H9 (cell line): ENCODE data around the gene IL1RL2. TPM values are rescaled to one million over a fixed set of nuclear protein-coding genes. Genes with fewer than 3 reads are reported as not detected.

Source experiments
- DNase-seq: peaks from one replicate; pipeline ENCODE4 v3.0.0-alpha.2; 2017
- H2AFZ ChIP-seq: one replicate; pipeline ENCODE4 v1.6.1; 2013; ENCODE audit warnings: mild to moderate bottlenecking, low read length, control low read depth, moderate library complexity
- H2AK5ac ChIP-seq: 2 replicates; pipeline ENCODE4 v1.6.1; 2013; ENCODE audit warnings: low read length, control low read depth, mixed read lengths; ENCODE audit not compliant: insufficient read length
- H2BK120ac ChIP-seq: one replicate; pipeline ENCODE4 v1.6.1; 2013; ENCODE audit warnings: low read depth, mild to moderate bottlenecking, low read length, control low read depth, inconsistent platforms; ENCODE audit not compliant: poor library complexity, severe bottlenecking
- H2BK12ac ChIP-seq: 2 replicates; pipeline ENCODE4 v1.6.1; 2013; ENCODE audit warnings: low read length, control low read depth, mixed read lengths, low read depth; ENCODE audit not compliant: insufficient read length
- H2BK15ac ChIP-seq: 2 replicates; pipeline ENCODE4 v1.6.1; 2013; ENCODE audit warnings: low read depth, low read length, control low read depth
- H2BK20ac ChIP-seq: one replicate; pipeline ENCODE4 v1.6.1; 2013; ENCODE audit warnings: low read depth, mild to moderate bottlenecking, low read length, control low read depth, inconsistent platforms; ENCODE audit not compliant: poor library complexity, severe bottlenecking
- H2BK5ac ChIP-seq: 2 replicates; pipeline ENCODE4 v1.6.1; 2013; ENCODE audit warnings: low read length, control low read depth, mixed read lengths; ENCODE audit not compliant: insufficient read length
- H3K14ac ChIP-seq: 2 replicates; pipeline ENCODE4 v1.6.1; 2013; ENCODE audit warnings: low read length, control low read depth; ENCODE audit not compliant: insufficient read depth
- H3K18ac ChIP-seq: 2 replicates; pipeline ENCODE4 v1.6.1; 2013; ENCODE audit warnings: low read depth, mild to moderate bottlenecking, mixed read lengths, low read length, control low read depth; ENCODE audit not compliant: insufficient read length
- H3K23ac ChIP-seq: 2 replicates; pipeline ENCODE4 v1.6.1; 2013; ENCODE audit warnings: low read length, control low read depth, mixed read lengths, low read depth; ENCODE audit not compliant: insufficient read length
- H3K23me2 ChIP-seq: 2 replicates; pipeline ENCODE4 v1.6.1; 2013; ENCODE audit warnings: low read depth, mild to moderate bottlenecking, mixed read lengths, low read length, control low read depth; ENCODE audit not compliant: insufficient read length, poor library complexity, severe bottlenecking
- H3K27ac ChIP-seq: 2 replicates; pipeline ENCODE4 v1.5.1; 2013; ENCODE audit warnings: low read length, control low read depth, mixed read lengths, low read depth; ENCODE audit not compliant: insufficient read length
- H3K27me3 ChIP-seq: 2 replicates; pipeline ENCODE4 v1.6.1; 2013; ENCODE audit warnings: low read length, control low read depth, inconsistent platforms; ENCODE audit not compliant: insufficient read depth
- H3K4ac ChIP-seq: 2 replicates; pipeline ENCODE4 v1.6.1; 2013; ENCODE audit warnings: low read depth, mild to moderate bottlenecking, control low read depth, inconsistent platforms, low read length, moderate library complexity
- H3K4me1 ChIP-seq: 2 replicates; pipeline ENCODE4 v1.6.1; 2013; ENCODE audit warnings: low read length, control low read depth, inconsistent platforms; ENCODE audit not compliant: insufficient read depth
- H3K4me2 ChIP-seq: 2 replicates; pipeline ENCODE4 v1.6.1; 2013; ENCODE audit warnings: low read length, control low read depth, mixed read lengths; ENCODE audit not compliant: insufficient read length, insufficient read depth
- H3K56ac ChIP-seq: 2 replicates; pipeline ENCODE4 v1.6.1; 2013; ENCODE audit warnings: low read depth, mild to moderate bottlenecking, mixed read lengths, low read length, control low read depth; ENCODE audit not compliant: insufficient read length
- H3K79me1 ChIP-seq: 2 replicates; pipeline ENCODE4 v1.6.1; 2013; ENCODE audit warnings: low read depth, mild to moderate bottlenecking, moderate library complexity, low read length, control low read depth, inconsistent platforms; ENCODE audit not compliant: insufficient read depth, poor library complexity, severe bottlenecking
- H3K79me2 ChIP-seq: 2 replicates; pipeline ENCODE4 v1.6.1; 2013; ENCODE audit warnings: low read length, control low read depth, inconsistent platforms; ENCODE audit not compliant: insufficient read depth
- H3K9ac ChIP-seq: 2 replicates; pipeline ENCODE4 v1.6.1; 2013; ENCODE audit warnings: low read length, control low read depth, mixed read lengths; ENCODE audit not compliant: insufficient read length; ENCODE audit errors: extremely low read depth
- H3K9me3 ChIP-seq: one replicate; pipeline ENCODE4 v1.6.1; 2013; ENCODE audit warnings: low read depth, low read length, inconsistent platforms; ENCODE audit not compliant: control insufficient read depth
- H3T11ph ChIP-seq: one replicate; pipeline ENCODE4 v1.6.1; 2013; ENCODE audit warnings: mild to moderate bottlenecking, low read length, control low read depth, inconsistent platforms
- H4K20me1 ChIP-seq: one replicate; pipeline ENCODE4 v1.6.1; 2013; ENCODE audit not compliant: control insufficient read depth, insufficient read length, insufficient read depth
- H4K5ac ChIP-seq: 2 replicates; pipeline ENCODE4 v1.6.1; 2013; ENCODE audit warnings: low read depth, mild to moderate bottlenecking, mixed read lengths, low read length, control low read depth; ENCODE audit not compliant: insufficient read length
- H4K8ac ChIP-seq: replicated peaks from 2 replicates; pipeline ENCODE4 v1.6.1; 2013; ENCODE audit warnings: low read length, control low read depth, mixed read lengths, low read depth; ENCODE audit not compliant: insufficient read length
- H4K91ac ChIP-seq: 2 replicates; pipeline ENCODE4 v1.6.1; 2013; ENCODE audit warnings: low read depth, mild to moderate bottlenecking, moderate library complexity, mixed read lengths, low read length, control low read depth; ENCODE audit not compliant: insufficient read length
- H3K27ac Mint-ChIP-seq, 3 experiments: 2 replicates in 2 of 3; 3 replicates in 1 of 3; pipeline ENCODE4 v1.8.0; 2020 to 2021; ENCODE audit warnings: mixed read lengths in 3 of 3, mild to moderate bottlenecking in 1 of 3, moderate library complexity in 1 of 3
- H3K27me3 Mint-ChIP-seq: 2 replicates; pipeline ENCODE4 v1.8.0; 2021; ENCODE audit warnings: low read depth, mild to moderate bottlenecking, moderate library complexity, mixed read lengths
- H3K36me3 Mint-ChIP-seq, 3 experiments: 2 replicates in 2 of 3; 3 replicates in 1 of 3; pipeline ENCODE4 v1.8.0; 2020 to 2021; ENCODE audit warnings: low read depth in 3 of 3, mixed read lengths in 3 of 3; ENCODE audit not compliant: insufficient read depth in 1 of 3
- H3K4me1 Mint-ChIP-seq, 2 experiments: 2 replicates each; pipeline ENCODE4 v1.8.0; 2020; ENCODE audit warnings: mixed read lengths in 2 of 2
- H3K4me3 Mint-ChIP-seq, 2 experiments: 2 replicates in 1 of 2; 3 replicates in 1 of 2; pipeline ENCODE4 v1.8.0; 2020 to 2021; ENCODE audit warnings: mild to moderate bottlenecking in 2 of 2, mixed read lengths in 2 of 2, moderate library complexity in 1 of 2
- H3K9me3 Mint-ChIP-seq, 2 experiments: 2 replicates in 1 of 2; 3 replicates in 1 of 2; pipeline ENCODE4 v1.8.0; 2020; ENCODE audit warnings: mild to moderate bottlenecking in 2 of 2, mixed read lengths in 2 of 2, moderate library complexity in 1 of 2
- WGBS: extraction: QIAGEN DNeasy Blood & Tissue Kit; methylation state at CpG from one replicate; pipeline ENCODE4 v1.1.7; 2013; ENCODE audit warnings: missing lambda C conversion rate, low lambda C conversion rate, mixed read lengths; ENCODE audit not compliant: insufficient read length; ENCODE audit errors: extremely low coverage; 5-methylcytosine and 5-hydroxymethylcytosine counted together
- total RNA-seq: library from RNA; stranded (reverse); gene quantifications from 2 replicates; pipeline ENCODE4 v1.2.1, GENCODE V29; 2021
- TF ChIP-seq, protein P1 (sequence below): fragments of 200-600 bp; sonication (generic); conservative IDR thresholded peaks from 3 replicates; pipeline ENCODE4 v1.8.0; 2021; ENCODE audit warnings: antibody characterized with exemption, mild to moderate bottlenecking

Gene IL1RL2
- total RNA-seq, 1 experiment from 2014 or later, result not detected

DNA sequence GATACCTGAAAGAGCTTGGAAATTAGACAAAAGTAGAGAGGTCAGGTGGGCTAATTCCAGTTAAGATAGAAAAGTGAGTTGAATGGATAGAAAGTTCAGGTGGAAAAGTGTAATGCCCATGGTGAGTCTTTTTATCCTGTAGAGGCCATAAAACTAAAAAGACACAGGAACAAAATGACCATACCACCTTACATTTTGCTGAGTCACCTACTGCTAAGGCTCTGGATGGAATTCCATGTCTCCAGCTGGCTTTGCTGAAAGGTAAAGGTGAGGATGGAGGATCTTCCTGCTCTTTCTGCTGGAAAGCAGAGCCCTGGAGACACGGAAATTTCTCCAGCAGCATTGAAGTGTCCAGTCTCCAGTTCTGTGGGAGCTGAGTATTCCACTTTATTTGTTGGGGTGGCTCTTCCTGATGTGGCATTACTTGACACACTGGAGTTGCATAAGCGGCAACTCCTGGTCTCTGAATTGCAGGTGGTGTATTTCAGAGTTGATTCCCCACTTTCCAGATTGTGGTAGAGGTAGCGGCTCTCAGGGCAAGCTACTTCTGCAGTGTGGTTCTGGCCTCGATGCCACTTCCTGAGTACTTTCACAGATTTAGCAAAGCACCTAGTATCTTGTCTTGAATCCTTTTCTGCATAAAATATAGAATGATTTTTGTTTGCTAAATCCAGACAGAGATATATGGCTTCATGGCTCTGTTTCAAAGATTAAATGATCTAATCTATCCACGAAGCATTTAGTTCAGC lies 10.7 kb downstream of the IL1RL2 start:
- no peak for DNase-seq
- no peak overlapping the region for H2BK120ac ChIP-seq
- no peak overlapping the region for H2BK20ac ChIP-seq
- Mint-ChIP-seq H3K27me3 (no peaks in the 10 kb centered on the region; the same call in 1 of the 2 replicates), H3K36me3 (no peaks in the 10 kb centered on the region; a peak in 1 of 7 replicates), H3K9me3 (no peaks in the 10 kb centered on the region), H3K4me3 (no peak overlapping the region), H3K27ac (no peak overlapping the region), H3K4me1 (peaks cover 5 to 6% of the 10 kb centered on the region in 2 experiments)
- H3K4me1 ChIP-seq, result no peaks in the 10 kb centered on the region
- no peak overlapping the region for H3T11ph ChIP-seq
- H4K8ac ChIP-seq, result no peak overlapping the region
- H4K20me1 ChIP-seq, result no peaks in the 10 kb centered on the region
- H3K9me3 ChIP-seq, result no peaks in the 10 kb centered on the region
- H4K5ac ChIP-seq, result no peak overlapping the region
- no peak overlapping the region for H3K4ac ChIP-seq
- no peak overlapping the region for H2AFZ ChIP-seq
- H4K91ac ChIP-seq, result no peak overlapping the region
- H2BK12ac ChIP-seq, result no peak overlapping the region
- no peak overlapping the region for H3K23ac ChIP-seq
- no peak overlapping the region for H3K27ac ChIP-seq
- no peak overlapping the region for H3K4me2 ChIP-seq
- no peak overlapping the region; the same call in 1 of the 2 replicates for H3K14ac ChIP-seq
- H2BK5ac ChIP-seq, result no peak overlapping the region
- no peaks in the 10 kb centered on the region for H3K79me2 ChIP-seq
- H3K27me3 ChIP-seq, result no peaks in the 10 kb centered on the region
- no peaks in the 10 kb centered on the region for H3K79me1 ChIP-seq
- TF ChIP-seq, protein P1, sequence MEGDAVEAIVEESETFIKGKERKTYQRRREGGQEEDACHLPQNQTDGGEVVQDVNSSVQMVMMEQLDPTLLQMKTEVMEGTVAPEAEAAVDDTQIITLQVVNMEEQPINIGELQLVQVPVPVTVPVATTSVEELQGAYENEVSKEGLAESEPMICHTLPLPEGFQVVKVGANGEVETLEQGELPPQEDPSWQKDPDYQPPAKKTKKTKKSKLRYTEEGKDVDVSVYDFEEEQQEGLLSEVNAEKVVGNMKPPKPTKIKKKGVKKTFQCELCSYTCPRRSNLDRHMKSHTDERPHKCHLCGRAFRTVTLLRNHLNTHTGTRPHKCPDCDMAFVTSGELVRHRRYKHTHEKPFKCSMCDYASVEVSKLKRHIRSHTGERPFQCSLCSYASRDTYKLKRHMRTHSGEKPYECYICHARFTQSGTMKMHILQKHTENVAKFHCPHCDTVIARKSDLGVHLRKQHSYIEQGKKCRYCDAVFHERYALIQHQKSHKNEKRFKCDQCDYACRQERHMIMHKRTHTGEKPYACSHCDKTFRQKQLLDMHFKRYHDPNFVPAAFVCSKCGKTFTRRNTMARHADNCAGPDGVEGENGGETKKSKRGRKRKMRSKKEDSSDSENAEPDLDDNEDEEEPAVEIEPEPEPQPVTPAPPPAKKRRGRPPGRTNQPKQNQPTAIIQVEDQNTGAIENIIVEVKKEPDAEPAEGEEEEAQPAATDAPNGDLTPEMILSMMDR, result no peak
- H3K18ac ChIP-seq, result no peak overlapping the region
- no peak overlapping the region for H2BK15ac ChIP-seq
- H2AK5ac ChIP-seq, result no peak overlapping the region
- H3K23me2 ChIP-seq, result no peaks in the 10 kb centered on the region
- no CpG with 5 or more reads among the region's 5 CpGs for whole genome bisulfite sequencing
- no peak overlapping the region for H3K9ac ChIP-seq
- H3K56ac ChIP-seq, result no peak overlapping the region
